ENCODE results near the gene PSMA8. TPM values are rescaled to one million over a fixed set of nuclear protein-coding genes. Genes with fewer than 3 reads are reported as not detected.

PSMA8 gene
- total and polyA plus RNA-seq, 2 of the 8 experiments (the other 6 are each of a cell fraction or from before 2014, with no cell fraction given) = not detected

- Histone ChIP-seq H3K36me3 (ENCODE audit: control insufficient read depth in 2 of 4, insufficient read depth in 4 of 4, low read length in 3 of 4) (no peaks in the 10 kb centered on the region), H3K9ac (replicated peaks in 1 of 4; ENCODE audit: extremely low read depth in 1 of 4, low read depth in 3 of 4, low read length in 3 of 4) (no peak overlapping the region), H3K18ac (ENCODE audit: extremely low read depth, low read length) (no peak overlapping the region), H3K23ac (ENCODE audit: insufficient read length) (no peak overlapping the region), H2AK5ac (ENCODE audit: low read depth, low read length) (no peak overlapping the region), H2BK120ac (replicated peaks; ENCODE audit: low read depth, low read length) (no peak overlapping the region), H2BK20ac (ENCODE audit: low read length) (no peak overlapping the region), H2BK12ac (ENCODE audit: low read depth, low read length) (no peak overlapping the region), H3K4ac (replicated peaks; ENCODE audit: insufficient read length, low read depth, low read length) (no peak overlapping the region), H3K4me3 (ENCODE audit: extremely low read depth in 1 of 4, insufficient read depth in 2 of 4, low read depth in 3 of 4, low read length in 4 of 4) (no peak overlapping the region), H2BK5ac (ENCODE audit: low read depth, low read length) (no peak overlapping the region), H3K9me3 (ENCODE audit: insufficient read depth in 2 of 2, low read depth in 1 of 2, low read length in 1 of 2) (no peaks in the 10 kb centered on the region; a peak in 1 of 4 replicates), H4K91ac (replicated peaks; ENCODE audit: insufficient read length, low read length) (no peak overlapping the region), H3K56ac (replicated peaks; ENCODE audit: insufficient read length, low read depth, low read length) (no peak overlapping the region), H3K4me1 (replicated peaks in 1 of 4; ENCODE audit: control insufficient read depth in 3 of 4, insufficient read depth in 4 of 4, low read length in 3 of 4) (peaks cover 0 to 4% (median 1%) of the 10 kb centered on the region in 4 experiments; a peak in 4 of 7 replicates), H4K8ac (ENCODE audit: extremely low read depth, insufficient read depth, low read length) (no peak overlapping the region), H3K14ac (ENCODE audit: insufficient read length) (no peak overlapping the region), H4K5ac (ENCODE audit: insufficient read length, low read depth, low read length) (no peak overlapping the region), H4K20me1 (replicated peaks in 1 of 2; ENCODE audit: control insufficient read depth in 1 of 2, insufficient read depth in 2 of 2, low read length in 2 of 2) (no peaks in the 10 kb centered on the region), H3K79me1 (ENCODE audit: low read depth, low read length) (no peaks in the 10 kb centered on the region), H2BK15ac (ENCODE audit: low read length) (no peak overlapping the region), H3K27me3 (replicated peaks in 1 of 4; ENCODE audit: control insufficient read depth in 3 of 4, extremely low read depth in 1 of 4, insufficient read depth in 3 of 4, low read length in 3 of 4) (peaks cover 0 to 11% (median 5%) of the 10 kb centered on the region in 4 experiments; a peak in 3 of 7 replicates), H3K79me2 (ENCODE audit: control insufficient read depth in 1 of 2, insufficient read depth in 2 of 2, low read length in 2 of 2) (no peaks in the 10 kb centered on the region), H2AFZ (ENCODE audit: low read length) (no peak overlapping the region), H3K4me2 (ENCODE audit: insufficient read depth in 1 of 2, low read depth in 2 of 2, low read length in 2 of 2) (no peak overlapping the region), H3K27ac (ENCODE audit: low read depth, low read length) (no peak overlapping the region), H3K23me2 (ENCODE audit: low read depth, low read length) (peaks cover 2% of the 10 kb centered on the region; the same call in 1 of the 2 replicates)
- no peak for TF ChIP-seq RNF2 (IDR thresholded peaks at IDR 0.05; ENCODE audit: borderline replicate concordance, low read depth, low read length, missing control alignments, poor library complexity, severe bottlenecking)
- DNase-seq (ENCODE audit: low read depth in 1 of 2, low spot score in 2 of 2) = no peak
- FAIRE-seq = no peak
- ChIA-PET POLR2A (ENCODE audit: partially characterized antibody) (no interaction called here), CTCF (ENCODE audit: partially characterized antibody) (no interaction called here)
- 100% methylated on average over 1 of the region's 1 CpG; no CpG with 5 or more reads in 1 of the 2 experiments for WGBS, 2 experiments (ENCODE audit: extremely low coverage in 1 of 2, insufficient coverage in 1 of 2, insufficient read length in 1 of 2, insufficient replicate concordance in 2 of 2, low coverage in 1 of 2, low lambda C conversion rate in 2 of 2, missing lambda C conversion rate in 1 of 2)
These were observed 1.9 kb downstream of the PSMA8 start for GRCh38 chr18:26135548-26135947.

Measured in H1 (cell line).